Central memory CD8-positive, alpha-beta T cell (primary cell): Measurements from ENCODE around the gene PAQR8.
"Not testable (repeated sequence)": the region's sequence is repeated elsewhere in the genome, so short reads cannot be mapped to it uniquely, and the experiment has no call there.

Experiments
- ATAC-seq: fragments of 150-1000 bp; cut with Tn5 transposase; replicated peaks from 2 replicates; pipeline ENCODE4 v1.10.0; 2022; ENCODE audit warnings: mild to moderate bottlenecking, moderate FRiP score, moderate number of reproducible peaks; ENCODE audit not compliant: poor library complexity, severe bottlenecking; ENCODE audit errors: extremely low read depth
- DNase-seq, 2 donors: peaks; one replicate each; pipeline ENCODE4 v3.0.0; 2021; ENCODE audit warnings: low spot score in 2 of 2
- H3K27ac Mint-ChIP-seq: one replicate; pipeline ENCODE4 v1.8.0; 2022; ENCODE audit warnings: low read depth, mild to moderate bottlenecking, moderate library complexity, mixed read lengths
- H3K27me3 Mint-ChIP-seq: one replicate; pipeline ENCODE4 v1.8.0; 2022; ENCODE audit warnings: mixed read lengths
- H3K36me3 Mint-ChIP-seq: one replicate; pipeline ENCODE4 v1.8.0; 2022; ENCODE audit warnings: mild to moderate bottlenecking, moderate library complexity, mixed read lengths; ENCODE audit not compliant: insufficient read depth
- H3K4me1 Mint-ChIP-seq: one replicate; pipeline ENCODE4 v1.8.0; 2022; ENCODE audit warnings: mixed read lengths
- H3K4me3 Mint-ChIP-seq: one replicate; pipeline ENCODE4 v1.8.0; 2022; ENCODE audit warnings: mild to moderate bottlenecking, moderate library complexity, mixed read lengths
- H3K9me3 Mint-ChIP-seq: one replicate; pipeline ENCODE4 v1.8.0; 2022; ENCODE audit warnings: mixed read lengths

Gene PAQR8

GRCh38 chr6:52423448-52423847 lies 61.5 kb downstream of the PAQR8 start:
- no peaks in the 10 kb centered on the region for H3K9me3 Mint-ChIP-seq
- H3K4me1 Mint-ChIP-seq: no peaks in the 10 kb centered on the region
- H3K36me3 Mint-ChIP-seq: peaks cover 2% of the 10 kb centered on the region
- H3K27ac Mint-ChIP-seq: no peak overlapping the region
- H3K27me3 Mint-ChIP-seq: no peaks in the 10 kb centered on the region
- H3K4me3 Mint-ChIP-seq: no peak overlapping the region
- no peak for DNase-seq
- ATAC-seq: no peak

GRCh38 chr6:52423971-52424381 lies 62.0 kb downstream of the PAQR8 start:
- Mint-ChIP-seq H3K4me3 (no peak overlapping the region), H3K9me3 (no peaks in the 10 kb centered on the region), H3K4me1 (no peaks in the 10 kb centered on the region), H3K27me3 (no peaks in the 10 kb centered on the region), H3K36me3 (peaks cover 2% of the 10 kb centered on the region), H3K27ac (no peak overlapping the region)
- DNase-seq (no peak), ATAC-seq (no peak)

- no peaks in the 10 kb centered on the region for H3K4me1 Mint-ChIP-seq
- H3K9me3 Mint-ChIP-seq: no peaks in the 10 kb centered on the region
- H3K27ac Mint-ChIP-seq: no peak overlapping the region
- H3K36me3 Mint-ChIP-seq: peaks cover 2% of the 10 kb centered on the region
- no peak overlapping the region for H3K4me3 Mint-ChIP-seq
- DNase-seq (no peak), ATAC-seq (no peak)
- no peaks in the 10 kb centered on the region for H3K27me3 Mint-ChIP-seq
Measured at GRCh38 chr6:52424513-52424912, 62.6 kb downstream of the PAQR8 start.

GRCh38 chr6:52426667-52427066 lies 64.7 kb downstream of the PAQR8 start:
- DNase-seq: no peak
- ATAC-seq: no peak
- Mint-ChIP-seq H3K27me3 (no peaks in the 10 kb centered on the region), H3K36me3 (peaks cover 2% of the 10 kb centered on the region), H3K9me3 (no peaks in the 10 kb centered on the region), H3K4me3 (no peak overlapping the region), H3K4me1 (no peaks in the 10 kb centered on the region), H3K27ac (no peak overlapping the region)

- not testable (repeated sequence) for H3K36me3 Mint-ChIP-seq, ATAC-seq, H3K4me3 Mint-ChIP-seq, H3K27me3 Mint-ChIP-seq, DNase-seq, H3K9me3 Mint-ChIP-seq, H3K27ac Mint-ChIP-seq, H3K4me1 Mint-ChIP-seq
Measured at GRCh38 chr6:52433294-52433693, 71.3 kb downstream of the PAQR8 start.

- Mint-ChIP-seq H3K27ac (no peak overlapping the region), H3K4me3 (no peak overlapping the region), H3K4me1 (no peaks in the 10 kb centered on the region), H3K9me3 (no peaks in the 10 kb centered on the region), H3K36me3 (peaks cover 3% of the 10 kb centered on the region), H3K27me3 (no peaks in the 10 kb centered on the region)
- ATAC-seq (no peak), DNase-seq (no peak)
Measured at GRCh38 chr6:52435345-52435744, 73.4 kb downstream of the PAQR8 start.

- no peaks in the 10 kb centered on the region for H3K27me3 Mint-ChIP-seq
- H3K27ac Mint-ChIP-seq: no peak overlapping the region
- ATAC-seq: no peak
- no peak overlapping the region for H3K4me3 Mint-ChIP-seq
- H3K36me3 Mint-ChIP-seq: peaks cover 5% of the 10 kb centered on the region
- no peaks in the 10 kb centered on the region for H3K4me1 Mint-ChIP-seq
- no peaks in the 10 kb centered on the region for H3K9me3 Mint-ChIP-seq
- DNase-seq: no peak
Measured at GRCh38 chr6:52438926-52439325, 77.0 kb downstream of the PAQR8 start.

- Mint-ChIP-seq H3K27me3 (no peaks in the 10 kb centered on the region), H3K4me1 (no peaks in the 10 kb centered on the region), H3K9me3 (peaks cover 21% of the 10 kb centered on the region), H3K4me3 (no peak overlapping the region), H3K36me3 (peaks cover 4% of the 10 kb centered on the region), H3K27ac (no peak overlapping the region)
- DNase-seq: no peak
- no peak for ATAC-seq
Measured at GRCh38 chr6:52454556-52454955, 92.6 kb downstream of the PAQR8 start.

GRCh38 chr6:52457096-52457495 lies 95.1 kb downstream of the PAQR8 start:
- H3K27ac Mint-ChIP-seq: no peak overlapping the region

More at GRCh38 chr6:52457096-52457495, 95.1 kb downstream of the PAQR8 start:
- peaks cover 4% of the 10 kb centered on the region for H3K36me3 Mint-ChIP-seq
- H3K9me3 Mint-ChIP-seq: no peaks in the 10 kb centered on the region
- H3K27me3 Mint-ChIP-seq: no peaks in the 10 kb centered on the region
- no peaks in the 10 kb centered on the region for H3K4me1 Mint-ChIP-seq
- DNase-seq (no peak), ATAC-seq (no peak)
- no peak overlapping the region for H3K4me3 Mint-ChIP-seq
